Loucy (cell line): Measurements from ENCODE around the gene ANKRD6.

Experiments
- CTCF ChIP-seq: fragments of 200-600 bp; sonication (generic); conservative IDR thresholded peaks from 2 replicates; pipeline ENCODE4 v1.5.1; 2014; ENCODE audit warnings: mild to moderate bottlenecking, antibody characterized with exemption, low read length
- EZH2phosphoT487 ChIP-seq: fragments of 200-600 bp; IDR thresholded peaks from 2 replicates; pipeline ENCODE4 v1.6.1; 2018; ENCODE audit warnings: antibody characterized with exemption, mild to moderate bottlenecking, moderate library complexity, borderline replicate concordance

- no peak for TF ChIP-seq CTCF
- no peak for TF ChIP-seq EZH2phosphoT487
These were observed 243.2 kb downstream of the ANKRD6 start for GRCh38 chr6:89675949-89676748.
